Subcutaneous adipose tissue (tissue), 4 donors: ENCODE results near the gene MAP2K5. TPM values are rescaled to one million over a fixed set of nuclear protein-coding genes. Genes with fewer than 3 reads are reported as not detected.

Source experiments
- total RNA-seq, 4 donors: library from RNA; depleted of rRNA; stranded (reverse); fragments of >200 nt; gene quantifications; one replicate each; pipeline ENCODE4 v1.1.0, GENCODE V29; 2016
- TF ChIP-seq, protein P1 (sequence below): fragments of 450-650 bp; IDR thresholded peaks from one replicate; pipeline ENCODE4 v1.5.1; 2016; ENCODE audit warnings: low read depth, mild to moderate bottlenecking, control low read depth, antibody characterized with exemption, moderate library complexity

The MAP2K5 gene
- total RNA-seq, 4 donors from 2014 or later, result 20.7 to 23.4 (median 22.3) TPM

DNA sequence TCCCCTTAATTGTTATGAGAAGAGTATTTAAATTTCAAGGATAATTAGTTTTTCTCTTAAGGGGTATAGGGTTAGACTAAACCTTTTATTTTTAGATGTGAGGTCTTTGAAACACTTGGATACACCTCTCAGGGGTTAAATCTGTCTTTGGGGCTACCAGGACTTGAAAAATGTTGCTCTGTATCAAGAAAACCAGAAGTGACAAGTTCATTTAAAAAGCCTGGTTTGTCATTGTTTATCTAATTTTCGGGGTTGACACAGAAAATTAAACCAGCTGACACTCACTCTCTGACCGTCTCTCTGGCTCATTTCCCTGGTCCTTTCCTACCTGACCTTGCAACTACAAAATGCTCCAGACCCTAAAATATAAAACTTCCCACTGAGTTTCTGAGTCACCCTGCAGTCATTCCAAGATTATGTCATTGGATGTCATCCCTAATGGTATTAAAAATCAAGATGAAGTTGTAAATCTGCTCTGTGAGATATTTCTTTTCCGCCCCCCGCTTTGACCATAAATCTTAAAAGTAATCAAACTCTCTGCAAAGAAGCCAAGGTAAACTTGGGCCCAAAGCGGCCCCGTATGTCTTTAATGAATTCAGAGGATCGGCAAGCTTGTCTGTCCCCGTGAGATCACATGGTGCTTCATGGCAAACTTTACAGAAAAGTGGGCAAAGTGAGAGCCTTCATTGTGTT is 249.9 kb downstream of the MAP2K5 start:
- TF ChIP-seq, protein P1, sequence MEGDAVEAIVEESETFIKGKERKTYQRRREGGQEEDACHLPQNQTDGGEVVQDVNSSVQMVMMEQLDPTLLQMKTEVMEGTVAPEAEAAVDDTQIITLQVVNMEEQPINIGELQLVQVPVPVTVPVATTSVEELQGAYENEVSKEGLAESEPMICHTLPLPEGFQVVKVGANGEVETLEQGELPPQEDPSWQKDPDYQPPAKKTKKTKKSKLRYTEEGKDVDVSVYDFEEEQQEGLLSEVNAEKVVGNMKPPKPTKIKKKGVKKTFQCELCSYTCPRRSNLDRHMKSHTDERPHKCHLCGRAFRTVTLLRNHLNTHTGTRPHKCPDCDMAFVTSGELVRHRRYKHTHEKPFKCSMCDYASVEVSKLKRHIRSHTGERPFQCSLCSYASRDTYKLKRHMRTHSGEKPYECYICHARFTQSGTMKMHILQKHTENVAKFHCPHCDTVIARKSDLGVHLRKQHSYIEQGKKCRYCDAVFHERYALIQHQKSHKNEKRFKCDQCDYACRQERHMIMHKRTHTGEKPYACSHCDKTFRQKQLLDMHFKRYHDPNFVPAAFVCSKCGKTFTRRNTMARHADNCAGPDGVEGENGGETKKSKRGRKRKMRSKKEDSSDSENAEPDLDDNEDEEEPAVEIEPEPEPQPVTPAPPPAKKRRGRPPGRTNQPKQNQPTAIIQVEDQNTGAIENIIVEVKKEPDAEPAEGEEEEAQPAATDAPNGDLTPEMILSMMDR, result no peak

DNA sequence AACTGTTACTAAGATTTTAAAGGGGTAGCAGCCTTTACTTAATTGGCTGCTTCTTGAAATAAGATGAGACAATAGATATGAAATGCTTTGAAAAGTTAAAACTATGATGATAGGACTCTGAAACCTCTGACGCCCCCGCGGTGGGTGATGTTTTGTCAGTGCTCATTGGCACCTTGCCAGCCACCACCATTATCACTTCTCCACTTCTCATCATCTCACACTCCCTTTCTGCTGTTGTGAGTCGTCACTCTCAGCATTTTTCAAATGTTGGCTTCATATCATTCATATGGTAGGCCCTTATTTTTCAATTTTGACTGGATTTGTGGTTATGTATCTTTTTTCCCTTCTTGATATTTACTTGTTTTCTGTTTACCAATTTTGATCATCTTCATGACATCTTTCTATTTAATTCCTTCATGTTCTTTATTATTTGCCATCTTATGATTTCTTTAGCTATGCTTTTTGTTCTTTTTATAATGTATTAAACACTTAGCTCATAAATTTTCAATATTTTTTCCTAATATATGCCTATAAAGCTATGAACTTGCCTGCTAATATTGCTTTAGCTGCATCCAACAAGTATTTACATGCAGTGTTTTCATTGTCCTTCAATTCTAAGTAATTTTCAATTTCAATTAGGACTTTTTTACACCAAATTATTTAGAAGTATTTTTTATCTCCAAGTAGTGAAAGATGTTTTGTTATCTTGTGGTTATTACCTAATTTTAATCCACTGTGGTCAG is 252.5 kb downstream of the MAP2K5 start:
- TF ChIP-seq, protein P1, result no peak

DNA sequence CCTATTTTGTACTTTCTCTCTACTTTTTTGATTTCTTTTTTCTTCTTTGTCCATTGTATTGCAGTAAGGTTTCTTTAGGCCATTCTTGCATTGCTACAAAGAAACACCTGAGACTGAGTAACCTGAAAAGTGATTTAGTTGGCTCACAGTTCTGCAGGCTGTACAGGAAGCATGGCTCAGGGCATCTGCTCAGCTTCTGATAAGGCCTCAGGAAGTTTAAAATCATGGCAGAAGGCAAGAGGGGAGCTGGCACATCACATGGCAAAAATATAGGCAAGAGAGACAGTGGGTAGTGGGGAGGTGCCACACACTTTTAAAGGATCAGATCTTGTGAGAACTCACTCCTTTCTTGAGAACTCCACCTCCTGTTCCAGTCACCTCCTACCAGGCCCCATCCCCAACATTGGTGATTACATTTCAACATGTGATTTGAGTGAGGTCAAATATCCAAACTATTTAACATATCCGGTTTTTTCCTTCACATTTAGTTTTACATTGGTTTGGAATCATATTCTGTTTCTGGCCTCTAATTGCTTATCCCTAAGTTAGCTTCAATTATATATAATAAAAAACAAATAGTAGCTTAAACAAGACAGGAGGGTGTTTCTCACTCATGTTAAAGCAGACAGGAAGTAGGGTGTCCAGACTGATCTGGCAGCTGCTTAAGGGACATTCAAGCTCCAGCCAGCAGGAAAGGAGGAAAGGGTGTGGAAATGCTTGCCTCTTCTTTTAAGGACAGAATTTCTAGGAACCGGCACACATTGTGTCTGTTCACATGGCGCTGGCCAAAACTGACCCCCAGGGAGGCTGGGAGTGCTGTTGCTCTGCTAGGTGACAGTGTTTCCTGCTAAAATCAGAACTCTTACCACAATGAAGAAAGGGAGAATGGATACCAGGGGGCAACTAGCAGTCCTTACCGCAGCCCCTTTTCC is 254.0 kb downstream of the MAP2K5 start:
- TF ChIP-seq, protein P1, result no peak

DNA sequence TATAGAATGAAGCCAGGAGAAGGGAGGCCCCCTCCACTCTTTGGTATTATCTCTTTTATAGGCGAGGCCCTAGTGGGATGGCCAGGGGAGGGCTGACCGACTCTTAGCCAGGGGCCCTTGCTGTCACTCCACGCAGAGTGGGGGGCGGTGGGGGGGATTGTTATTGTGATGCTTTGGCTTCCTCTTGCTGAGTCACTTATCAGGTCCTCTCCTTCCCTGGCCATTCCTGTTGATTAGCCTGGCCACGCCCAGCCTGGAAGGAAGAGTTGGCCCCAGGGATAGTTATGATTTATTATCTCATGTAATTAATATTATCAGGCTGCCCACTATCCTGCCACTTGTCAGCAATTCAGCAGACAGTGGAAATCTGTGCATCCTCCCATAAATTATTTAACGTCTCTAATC is 257.3 kb downstream of the MAP2K5 start:
- TF ChIP-seq, protein P1, result no peak

DNA sequence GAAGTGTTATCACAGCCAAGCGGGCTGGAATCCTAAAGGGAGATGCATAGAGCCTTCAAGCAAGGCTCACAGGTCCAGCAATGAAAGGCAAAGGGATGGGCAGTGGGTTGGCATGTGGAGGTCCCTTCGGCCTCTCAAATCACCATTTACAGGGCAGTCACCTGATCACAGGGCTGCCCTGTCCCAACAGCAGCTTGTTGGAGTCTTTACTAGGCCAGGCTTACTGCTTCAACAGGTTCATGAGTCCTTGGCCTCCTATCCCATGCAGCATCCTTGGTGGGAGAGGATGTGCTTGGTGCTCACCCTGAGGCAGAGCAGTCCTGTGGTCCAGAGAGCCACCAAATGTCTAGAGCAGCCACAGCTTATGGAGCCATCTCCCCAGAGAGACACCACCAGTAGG is 258.6 kb downstream of the MAP2K5 start:
- TF ChIP-seq, protein P1, result no peak

DNA sequence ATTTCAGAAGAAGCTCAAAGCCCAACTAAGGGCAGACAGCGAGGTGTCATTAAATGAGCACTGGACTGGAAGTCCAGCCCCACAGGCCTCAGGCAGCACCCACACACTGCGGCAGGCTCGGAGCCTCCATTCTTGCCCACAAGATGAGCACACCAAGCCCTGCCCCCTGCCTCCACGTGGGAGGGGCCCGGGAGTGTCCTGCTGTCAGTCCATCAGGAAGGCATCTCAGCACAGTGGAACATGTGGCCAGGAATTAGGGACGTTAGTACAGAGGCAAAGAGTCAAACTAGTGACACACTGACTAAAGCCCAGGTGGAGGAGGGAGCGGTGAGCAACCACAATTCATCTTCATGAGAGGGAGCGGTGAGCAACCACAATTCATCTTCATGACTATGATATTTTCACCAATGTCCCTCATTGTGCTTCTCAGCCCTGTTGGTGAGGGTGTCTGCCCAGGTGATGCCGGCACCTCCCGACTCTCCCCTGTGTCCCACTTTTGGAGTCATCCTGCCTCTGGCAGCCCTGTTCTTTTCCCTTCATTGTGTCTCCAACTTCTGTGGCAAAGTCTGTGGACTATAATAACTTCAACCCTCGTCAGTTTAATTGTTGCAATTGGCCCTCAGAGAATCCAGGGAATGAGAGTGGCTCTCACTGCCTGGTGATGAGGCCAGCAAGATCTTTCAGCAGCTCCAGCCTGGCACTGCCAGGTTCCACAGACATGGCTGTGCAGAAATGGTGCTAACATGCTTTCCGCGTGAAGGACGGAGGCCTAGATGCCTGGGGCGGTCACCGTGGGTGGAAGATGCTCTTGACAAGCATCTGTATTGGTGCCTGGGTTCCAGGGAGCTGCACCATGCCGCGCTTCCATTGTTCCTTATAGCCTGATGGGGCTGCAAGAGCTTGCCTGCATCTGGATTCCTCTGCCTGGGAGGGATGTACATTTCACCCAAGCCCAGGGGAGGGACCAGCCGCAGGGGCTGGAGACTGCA is 259.7 kb downstream of the MAP2K5 start:
- TF ChIP-seq, protein P1, result no peak
